HS-27A (cell line): ENCODE results near the gene ARSB.
"Not testable (repeated sequence)": the region's sequence is repeated elsewhere in the genome, so short reads cannot be mapped to it uniquely, and the experiment has no call there.

Experiments used
- DNase-seq: peaks from one replicate; pipeline ENCODE4 v3.0.0-alpha.2; 2012; ENCODE audit warnings: low read depth, missing footprints

ARSB gene

GRCh38 chr5:78779262-78779661, 205.8 kb downstream of the ARSB start:
- DNase-seq, result no peak

DNA sequence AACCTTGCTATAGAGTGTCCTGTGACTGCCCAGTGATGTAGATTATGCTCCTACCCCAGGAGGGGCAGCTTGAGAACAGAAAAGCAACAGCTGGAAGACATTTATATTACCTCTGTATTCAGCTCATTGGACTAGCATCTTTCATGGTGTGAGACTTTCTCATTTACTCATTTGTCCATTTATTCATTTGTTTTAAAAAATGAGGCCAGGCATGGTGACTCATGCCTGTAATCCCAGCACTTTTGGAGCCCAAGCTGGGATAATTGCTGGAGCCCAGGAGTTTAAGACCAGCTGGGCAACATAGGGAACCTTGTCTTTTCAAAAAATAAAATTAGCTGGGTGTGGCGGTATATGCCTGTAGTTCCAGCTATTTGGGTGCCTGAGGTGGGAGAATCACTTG, 206.6 kb downstream of the ARSB start:
- no peak for DNase-seq

DNA sequence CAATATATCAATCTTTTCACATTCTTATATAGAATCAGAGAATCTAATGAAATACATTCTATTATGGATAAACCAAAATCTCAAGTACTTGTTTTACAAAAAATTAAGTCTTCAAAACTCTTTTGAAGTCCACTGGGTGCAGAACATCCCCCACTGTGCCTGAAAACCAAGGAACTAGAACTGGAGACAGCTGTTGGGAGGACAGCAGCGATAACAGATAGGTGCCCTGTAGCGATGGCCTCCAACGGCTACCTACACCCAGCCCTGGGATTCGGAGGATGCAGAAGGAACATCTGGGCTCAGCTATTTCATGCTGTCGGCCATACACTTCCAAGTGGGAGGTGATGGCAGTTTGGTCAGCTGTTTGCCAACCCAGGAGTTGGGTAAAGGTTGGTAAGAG, 207.2 kb downstream of the ARSB start:
- DNase-seq, result no peak

- no peak for DNase-seq
Observed at GRCh38 chr5:78776637-78777036, 208.5 kb downstream of the ARSB start.

DNA sequence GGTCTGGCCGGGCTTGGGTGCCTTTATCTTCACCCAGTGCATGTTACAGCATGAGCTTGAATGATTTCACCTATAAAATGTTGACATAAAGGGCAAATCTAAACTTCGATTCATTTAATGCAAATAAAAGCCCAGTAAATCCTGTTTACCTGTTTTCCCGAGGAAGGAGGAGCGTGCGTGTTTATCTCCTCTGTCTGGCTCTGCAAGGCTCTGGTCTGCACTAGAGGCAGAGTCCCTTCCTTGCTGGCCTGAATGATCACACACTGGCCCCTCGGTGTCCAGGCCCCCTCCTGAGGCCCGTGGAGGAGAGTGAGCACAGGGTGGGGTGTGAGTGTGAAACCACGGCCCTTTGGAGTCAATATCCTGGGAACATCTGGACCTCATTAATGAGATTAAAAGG, 211.5 kb downstream of the ARSB start:
- DNase-seq, result no peak

DNA sequence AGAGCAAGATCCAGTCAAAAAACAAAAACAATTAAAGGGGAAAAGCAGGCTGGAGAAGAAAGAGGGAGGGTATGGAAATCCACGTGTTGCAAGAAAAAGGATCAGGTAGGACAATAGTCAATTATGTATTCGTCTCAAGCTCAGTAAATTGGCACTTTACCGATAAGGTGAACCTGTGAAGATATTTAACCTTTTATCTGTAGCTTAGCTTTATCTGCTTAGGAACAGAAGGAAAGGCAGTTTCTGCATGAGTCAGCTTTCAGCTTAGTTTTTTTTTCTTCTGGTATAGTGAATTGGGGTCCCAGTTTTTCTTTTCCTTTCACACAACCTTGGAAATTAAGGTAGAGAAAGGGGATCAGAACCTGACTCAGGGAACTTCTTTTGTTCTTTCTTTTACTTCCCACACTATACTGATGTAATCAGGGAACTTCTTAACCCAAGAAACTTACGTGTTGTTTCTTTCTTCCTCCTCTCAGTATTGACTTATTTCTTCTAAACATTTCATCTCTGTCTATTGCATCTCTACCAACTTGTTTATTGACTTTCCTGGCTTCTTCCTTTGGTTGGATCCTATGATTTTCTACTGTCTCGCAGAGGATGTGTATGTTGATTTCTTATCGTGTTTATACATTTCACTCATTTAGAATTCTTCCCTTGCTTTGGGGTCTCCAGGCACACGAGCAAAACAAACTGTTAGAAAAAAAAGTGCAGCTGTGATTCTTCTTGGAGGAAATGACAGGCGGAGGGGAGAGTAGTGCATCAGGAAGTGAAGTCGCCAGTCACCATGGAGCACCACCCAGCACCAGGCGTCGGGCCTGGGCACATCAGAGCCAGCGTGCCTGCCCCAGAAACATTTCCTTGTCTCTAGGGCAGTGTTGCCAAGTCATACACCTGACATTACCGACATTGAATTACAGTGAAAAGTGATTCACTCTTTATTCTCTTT, 213.6 kb downstream of the ARSB start:
- no peak for DNase-seq

- DNase-seq, result no peak
Observed at GRCh38 chr5:78768781-78769380, 216.2 kb downstream of the ARSB start.

- no peak for DNase-seq
Observed at GRCh38 chr5:78766412-78766762, 218.7 kb downstream of the ARSB start.

- DNase-seq, result no peak
Observed at GRCh38 chr5:78765756-78766411, 219.2 kb downstream of the ARSB start.

DNA sequence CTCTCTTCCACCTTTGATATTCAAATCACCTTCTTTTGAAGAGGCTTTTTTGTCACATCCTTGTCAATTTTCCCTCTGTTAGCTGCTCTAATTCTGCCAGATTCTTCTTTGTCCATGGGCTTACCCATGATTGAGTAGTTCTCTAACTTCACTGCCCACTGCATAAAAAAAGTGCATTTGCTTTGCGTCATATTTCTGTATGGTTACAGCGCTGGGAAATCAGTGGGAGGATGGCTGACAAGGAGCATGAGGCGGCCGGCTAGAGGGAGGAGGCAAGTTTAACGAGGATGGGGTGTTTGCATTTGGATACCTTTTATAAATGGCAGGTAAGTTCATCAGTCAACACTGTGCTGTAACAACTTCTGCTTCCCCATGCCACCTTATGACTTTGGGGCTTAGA, 220.0 kb downstream of the ARSB start:
- no peak for DNase-seq

DNA sequence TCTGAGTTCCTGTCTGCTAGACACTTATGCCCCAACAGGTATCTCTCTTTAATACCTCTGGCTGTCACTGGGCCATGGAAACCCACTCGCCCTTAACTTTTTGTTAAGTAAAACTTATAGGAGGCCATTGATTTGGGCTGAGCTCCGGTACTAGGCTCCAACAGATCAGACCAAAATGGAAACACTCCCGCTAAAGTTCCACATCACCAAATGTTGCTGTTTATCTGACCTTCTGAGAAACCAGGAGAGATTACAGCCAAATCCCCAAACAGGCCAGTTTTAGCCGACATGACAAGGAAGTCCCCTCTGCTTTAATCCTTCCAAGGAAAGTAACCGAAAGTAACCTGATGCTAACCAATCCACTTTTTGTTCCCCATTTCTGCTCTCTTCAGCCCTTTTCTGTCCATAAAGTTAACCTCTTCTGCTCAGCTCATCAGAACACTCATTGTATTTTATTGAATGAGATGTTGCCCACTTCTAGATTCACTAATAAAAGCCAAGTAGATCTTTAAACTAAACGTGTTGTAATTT, 221.4 kb downstream of the ARSB start:
- DNase-seq, result no peak

- DNase-seq, result not testable (repeated sequence)
Observed at GRCh38 chr5:78762743-78763142, 222.4 kb downstream of the ARSB start.

DNA sequence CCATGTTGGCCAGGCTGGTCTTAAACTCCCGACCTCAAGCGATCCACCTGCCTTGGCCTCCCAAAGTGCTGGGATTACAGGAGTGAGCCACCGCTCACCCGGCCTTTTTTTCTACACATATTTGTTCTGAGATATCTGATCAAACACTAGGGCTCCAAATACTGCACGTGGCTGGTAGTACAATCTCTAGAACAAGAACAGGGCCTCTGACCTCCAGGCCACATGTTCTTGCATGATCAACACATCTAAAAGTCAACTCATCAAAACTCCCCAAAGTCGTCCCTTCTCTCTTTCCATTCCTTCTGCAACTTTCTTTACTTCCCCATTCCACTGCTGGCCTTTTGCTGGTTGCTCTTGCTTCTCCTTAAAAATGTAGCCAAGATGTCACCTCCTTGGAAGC, 223.3 kb downstream of the ARSB start:
- no peak for DNase-seq

DNA sequence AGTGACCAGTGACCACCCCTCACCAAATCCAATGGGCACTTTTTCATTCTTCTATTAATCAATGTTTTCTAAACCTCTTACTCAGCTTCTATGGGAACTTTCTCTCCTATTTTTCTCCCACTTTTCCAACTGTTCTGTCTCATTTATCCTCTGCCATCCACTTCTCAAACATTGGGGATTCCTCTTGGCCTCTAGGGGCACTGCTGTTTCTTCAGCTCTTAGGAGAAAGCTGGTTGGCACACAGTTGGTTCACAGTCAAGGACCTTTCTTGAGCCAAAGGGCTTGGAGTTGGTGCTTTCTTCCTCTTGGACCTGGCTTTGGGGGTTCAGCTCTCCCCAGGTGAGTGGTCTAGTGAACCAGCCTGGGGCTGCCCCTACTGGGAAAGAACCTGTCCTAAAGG, 224.3 kb downstream of the ARSB start:
- DNase-seq, result no peak

DNA sequence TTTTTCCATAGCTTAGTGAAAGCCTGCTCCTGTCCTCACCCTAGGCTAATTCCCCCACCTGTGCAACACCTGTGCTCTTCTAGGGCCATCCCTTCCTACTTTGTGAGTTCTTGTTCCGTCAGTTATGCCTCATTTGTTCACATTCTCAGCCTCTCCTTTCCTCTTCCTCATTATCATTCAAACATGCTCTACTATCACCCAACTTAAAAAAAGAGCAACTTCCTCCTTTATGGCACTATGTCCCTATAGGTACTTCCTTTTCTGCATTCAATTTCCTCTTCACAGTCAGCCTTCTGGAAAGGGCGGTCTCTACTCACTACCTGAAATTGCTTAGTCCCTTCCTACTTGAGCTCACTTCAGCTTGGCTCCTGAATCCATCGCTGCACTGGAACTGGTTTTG, 224.7 kb downstream of the ARSB start:
- no peak for DNase-seq

DNA sequence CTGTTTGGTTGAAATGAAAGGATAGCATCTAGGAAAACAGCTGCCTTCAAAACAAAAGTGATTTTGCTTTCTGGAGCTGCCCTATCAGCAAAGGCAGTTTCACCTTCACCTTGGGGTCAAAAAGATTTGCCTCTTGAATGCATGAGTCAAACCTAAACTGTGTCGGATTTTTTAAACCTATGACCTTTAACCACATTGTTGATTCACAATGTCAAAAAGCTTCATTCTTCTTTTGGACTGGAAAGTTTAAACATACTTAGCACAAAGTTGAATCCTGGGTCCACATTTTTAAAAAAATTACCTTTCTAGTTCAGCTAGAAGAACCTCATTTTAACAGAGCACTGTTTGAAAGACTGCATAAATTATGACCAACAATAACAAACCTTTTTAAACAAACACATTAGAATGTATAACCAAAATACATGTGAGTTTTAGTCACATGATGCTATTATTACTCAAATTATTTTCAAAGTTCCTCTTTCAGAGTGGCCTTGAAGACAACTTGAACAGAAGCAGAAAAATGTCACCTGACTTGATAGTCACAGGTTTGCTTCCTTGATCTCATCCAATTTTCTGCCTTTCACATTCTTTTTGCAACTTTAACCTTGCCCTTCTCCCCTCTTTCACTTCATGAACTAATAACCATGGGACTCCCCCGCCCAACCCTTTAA, 226.8 kb downstream of the ARSB start:
- DNase-seq, result no peak

DNA sequence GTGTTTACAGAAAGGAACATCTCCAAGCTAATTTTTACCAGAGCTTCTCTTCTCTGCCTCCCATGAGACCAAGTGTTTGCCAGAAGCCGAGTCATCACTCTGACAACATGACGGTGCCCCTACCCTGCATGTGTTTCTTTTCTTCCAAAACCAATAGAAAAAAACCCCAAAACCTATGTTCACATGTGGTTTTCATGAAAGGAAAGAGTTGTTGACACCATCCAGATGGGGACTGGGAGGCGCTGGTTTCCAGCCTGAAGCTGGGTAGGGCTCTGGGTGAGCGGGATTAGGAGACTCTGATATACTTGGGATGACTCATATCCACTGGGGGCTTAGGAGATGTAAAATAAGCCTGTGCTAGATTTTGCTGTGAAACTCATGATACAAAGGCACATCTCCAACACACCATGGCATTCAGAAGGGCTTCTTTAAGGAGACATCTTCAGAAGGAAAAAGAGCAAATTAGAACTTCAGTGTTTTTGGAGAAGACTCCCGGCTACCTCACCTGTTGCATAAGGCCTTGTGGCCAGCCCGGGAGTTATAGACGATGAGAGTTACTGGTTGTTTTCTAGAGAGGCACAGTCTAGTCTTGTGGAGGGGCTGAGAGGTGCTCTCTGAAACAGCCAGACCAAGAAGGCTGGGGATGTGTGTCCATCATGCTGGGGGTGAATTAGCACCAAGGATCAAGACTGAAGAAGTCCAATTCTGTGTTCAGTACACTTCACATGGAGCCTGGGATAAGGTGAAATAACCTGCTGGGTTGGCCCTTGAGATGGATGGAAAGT, 227.6 kb downstream of the ARSB start:
- DNase-seq, result no peak

GRCh38 chr5:78756858-78757257, 228.3 kb downstream of the ARSB start:
- no peak for DNase-seq

DNA sequence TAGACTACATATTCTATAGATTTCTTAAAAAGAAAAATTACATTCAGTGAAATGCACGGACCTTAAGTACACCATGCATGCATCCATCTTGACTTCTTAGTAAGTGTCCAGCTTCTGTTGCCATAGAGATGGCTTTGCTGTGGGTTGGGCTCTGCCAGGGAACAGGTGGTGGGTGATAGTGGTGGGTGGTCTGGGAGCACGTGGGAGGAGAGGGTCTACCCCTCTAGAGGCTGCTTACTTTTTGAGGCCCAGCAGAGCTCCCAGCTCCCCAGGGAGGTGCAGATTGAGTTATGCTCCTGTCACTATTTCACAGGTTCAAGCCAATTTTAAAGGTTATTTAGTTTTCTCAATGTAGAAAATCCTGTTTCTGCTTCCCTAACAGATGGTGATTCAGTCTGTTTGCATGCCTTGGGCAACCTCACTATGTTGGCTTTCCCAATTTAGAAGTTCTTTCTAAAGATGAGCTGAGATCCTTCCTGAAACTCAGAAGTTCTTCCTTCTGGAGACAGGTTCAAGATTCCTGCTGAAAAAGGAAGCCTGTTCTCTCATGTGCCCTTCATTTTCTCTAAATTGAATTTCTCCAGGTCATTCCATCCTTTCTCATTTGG, 229.2 kb downstream of the ARSB start:
- DNase-seq, result no peak

DNA sequence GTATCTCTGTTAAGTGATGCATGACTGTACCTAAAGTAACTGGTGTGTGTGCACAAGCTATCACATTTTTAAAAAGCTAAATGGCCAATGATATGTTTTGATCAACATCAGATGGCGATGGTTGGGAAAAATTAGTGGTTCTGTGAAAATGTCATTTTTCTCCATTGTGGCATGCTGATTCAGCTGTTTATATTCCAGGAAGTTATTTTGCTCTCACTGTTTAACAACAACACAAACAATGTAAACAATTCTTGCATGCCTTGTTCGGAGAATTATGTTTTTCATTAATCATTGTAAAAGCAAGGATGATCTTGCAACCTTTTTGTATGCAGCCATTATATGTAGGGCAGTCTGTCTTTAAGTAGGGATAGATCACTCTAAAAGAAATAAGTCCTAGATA, 230.5 kb downstream of the ARSB start:
- no peak for DNase-seq

- no peak for DNase-seq
Observed at GRCh38 chr5:78753093-78753531, 232.0 kb downstream of the ARSB start.
